ENCODE data around the gene ANAPC2.
A peak's percentile ranks its signal among the peaks of the same experiment; 100 is the strongest.

ANAPC2 gene, protein sequence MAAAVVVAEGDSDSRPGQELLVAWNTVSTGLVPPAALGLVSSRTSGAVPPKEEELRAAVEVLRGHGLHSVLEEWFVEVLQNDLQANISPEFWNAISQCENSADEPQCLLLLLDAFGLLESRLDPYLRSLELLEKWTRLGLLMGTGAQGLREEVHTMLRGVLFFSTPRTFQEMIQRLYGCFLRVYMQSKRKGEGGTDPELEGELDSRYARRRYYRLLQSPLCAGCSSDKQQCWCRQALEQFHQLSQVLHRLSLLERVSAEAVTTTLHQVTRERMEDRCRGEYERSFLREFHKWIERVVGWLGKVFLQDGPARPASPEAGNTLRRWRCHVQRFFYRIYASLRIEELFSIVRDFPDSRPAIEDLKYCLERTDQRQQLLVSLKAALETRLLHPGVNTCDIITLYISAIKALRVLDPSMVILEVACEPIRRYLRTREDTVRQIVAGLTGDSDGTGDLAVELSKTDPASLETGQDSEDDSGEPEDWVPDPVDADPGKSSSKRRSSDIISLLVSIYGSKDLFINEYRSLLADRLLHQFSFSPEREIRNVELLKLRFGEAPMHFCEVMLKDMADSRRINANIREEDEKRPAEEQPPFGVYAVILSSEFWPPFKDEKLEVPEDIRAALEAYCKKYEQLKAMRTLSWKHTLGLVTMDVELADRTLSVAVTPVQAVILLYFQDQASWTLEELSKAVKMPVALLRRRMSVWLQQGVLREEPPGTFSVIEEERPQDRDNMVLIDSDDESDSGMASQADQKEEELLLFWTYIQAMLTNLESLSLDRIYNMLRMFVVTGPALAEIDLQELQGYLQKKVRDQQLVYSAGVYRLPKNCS

DNA sequence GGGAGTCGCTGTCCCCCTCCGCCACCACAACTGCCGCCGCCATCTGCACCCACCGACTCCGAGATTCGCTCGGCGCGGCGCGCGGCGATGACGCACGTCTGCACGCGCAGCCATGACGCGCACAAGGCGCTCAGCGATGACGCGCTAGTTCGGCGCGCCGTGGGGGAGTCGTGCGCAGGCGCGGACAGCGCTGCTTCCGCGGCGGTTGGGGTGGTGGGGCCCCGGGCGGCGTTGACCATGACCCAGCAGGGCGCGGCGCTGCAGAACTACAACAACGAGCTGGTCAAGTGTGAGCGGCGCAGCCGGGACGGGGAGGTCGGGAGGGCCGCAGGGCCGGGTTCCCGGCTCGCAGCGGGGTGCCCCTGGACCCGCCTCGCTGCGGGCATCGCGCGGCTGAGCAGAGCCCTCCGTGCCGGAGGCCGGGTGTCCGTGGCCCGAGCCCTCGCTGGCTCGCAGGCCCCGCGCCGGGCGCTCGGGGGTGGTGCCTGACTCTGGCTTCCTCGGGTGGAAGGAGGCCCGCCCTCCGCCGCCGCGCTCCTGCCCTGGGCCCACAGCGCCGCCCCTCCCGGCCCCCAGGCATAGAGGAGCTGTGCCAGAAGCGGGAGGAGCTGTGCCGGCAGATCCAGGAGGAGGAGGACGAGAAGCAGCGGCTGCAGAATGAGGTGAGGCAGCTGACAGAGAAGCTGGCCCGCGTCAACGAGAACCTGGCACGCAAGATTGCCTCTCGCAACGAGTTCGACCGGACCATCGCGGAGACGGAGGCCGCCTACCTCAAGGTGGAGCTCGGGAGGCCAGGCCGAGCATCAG is at the start of gene ANAPC2, which contains the start of gene SSNA1:
TSS of gene ANAPC2 (minus strand) at position 71 of the 807 bp plus-strand sequence. CDS start at position 43, 28 bp downstream.
TSS of gene SSNA1 (plus strand) at position 187 of the 807 bp plus-strand sequence. CDS start at position 238, 51 bp downstream.
- DNase-seq (ENCODE audit: low spot score), result peak; percentile 88

DNA sequence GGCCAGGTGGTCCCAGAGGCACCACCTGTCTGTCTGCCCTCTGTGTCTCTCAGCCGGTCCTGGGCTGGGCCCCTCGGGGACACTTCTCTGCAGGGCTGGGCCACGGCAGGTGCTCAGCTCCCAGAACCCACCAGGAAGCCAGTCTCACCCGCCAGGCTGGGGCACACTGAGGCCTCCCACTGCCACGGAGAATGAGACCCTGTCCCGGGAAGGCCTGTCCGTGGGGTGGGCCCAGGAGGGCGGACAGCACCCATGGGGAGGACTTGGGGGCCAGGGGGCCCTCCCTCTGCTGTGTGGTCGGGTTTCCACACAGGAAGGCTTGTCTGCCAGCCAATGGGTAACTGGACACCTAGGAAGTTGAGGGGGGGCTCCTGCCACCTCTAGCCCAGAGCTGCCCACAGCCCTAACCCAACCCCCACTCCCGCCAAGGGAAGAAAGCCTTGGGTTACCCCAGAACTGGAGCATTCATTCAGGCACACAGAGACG is 48.6 kb upstream of the ANAPC2 start:
- no peak for DNase-seq (ENCODE audit: low spot score)

DNA sequence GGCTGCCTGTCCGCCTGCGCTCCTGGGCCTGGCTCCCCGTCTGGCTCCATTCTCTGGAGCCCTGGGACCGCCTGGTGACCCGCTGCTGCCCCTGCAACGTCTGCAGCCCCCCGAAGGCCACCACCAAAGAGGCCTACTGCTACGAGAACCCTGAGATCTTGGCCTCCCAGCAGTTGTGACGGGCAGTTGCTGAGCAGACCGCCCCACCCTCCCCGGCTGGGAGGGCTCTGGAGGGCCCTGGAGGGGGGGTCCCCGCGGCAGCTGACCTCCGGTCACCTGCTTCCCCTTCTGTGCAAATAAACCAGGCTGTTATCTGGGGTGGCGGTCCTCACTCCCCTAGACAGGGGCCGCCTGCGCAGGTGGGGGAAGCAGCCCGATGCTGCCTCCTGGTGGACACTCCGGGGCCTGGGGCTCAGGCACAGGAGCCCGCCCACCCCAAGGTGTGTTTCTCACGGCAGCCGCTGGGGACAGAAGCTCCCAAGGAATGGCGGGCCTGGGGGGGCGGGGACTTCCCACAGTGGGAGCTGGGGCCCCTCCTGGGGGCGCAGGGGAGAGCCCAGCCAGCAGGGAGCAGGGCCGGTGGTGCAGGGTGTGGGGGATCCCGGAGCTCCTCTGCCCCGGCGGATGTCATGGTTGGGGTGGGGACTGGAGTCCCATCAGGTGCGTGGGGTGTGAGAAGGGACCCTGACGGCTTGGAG is 48.0 kb upstream of the ANAPC2 start:
- DNase-seq (ENCODE audit: low spot score), result peak; percentile 88

DNA sequence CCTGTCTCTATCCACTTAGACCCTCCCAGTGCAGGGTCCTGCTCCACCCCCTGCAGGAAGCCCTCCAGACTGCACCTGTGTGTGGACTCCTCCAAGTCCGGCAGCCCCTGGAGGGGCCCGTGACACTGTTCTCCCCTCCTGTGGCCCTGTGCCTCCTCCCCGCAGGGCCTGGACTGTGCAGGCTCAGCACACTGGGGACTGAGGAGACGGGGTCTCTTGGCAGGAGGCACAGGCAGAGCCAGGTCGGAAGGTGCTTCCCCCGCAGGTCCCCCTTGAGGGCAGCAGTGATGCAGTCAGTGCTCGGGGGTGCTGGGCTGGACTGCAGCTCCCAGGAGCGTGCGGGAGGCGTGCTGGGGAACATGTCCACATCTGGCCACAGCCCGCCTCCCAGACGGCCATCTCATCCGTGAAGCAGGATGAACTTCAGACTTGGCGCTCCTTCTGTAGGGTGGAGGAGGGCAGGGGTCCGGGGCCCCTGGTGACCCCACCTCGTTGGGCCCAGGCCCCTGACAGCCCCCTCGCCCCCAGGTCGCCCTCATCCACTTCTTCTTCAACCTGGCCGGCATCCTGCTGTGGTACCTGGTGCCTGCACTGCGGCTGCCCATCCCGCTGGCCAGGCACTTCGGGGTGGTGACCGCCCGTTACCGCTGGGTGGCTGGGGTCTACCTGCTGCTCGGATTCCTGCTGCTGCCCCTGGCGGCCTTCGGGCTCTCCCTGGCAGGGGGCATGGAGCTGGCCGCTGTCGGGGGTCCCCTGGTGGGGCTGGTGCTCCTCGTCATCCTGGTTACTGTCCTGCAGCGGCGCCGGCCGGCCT is 47.3 kb upstream of the ANAPC2 start:
- DNase-seq (ENCODE audit: low spot score), result no peak

DNA sequence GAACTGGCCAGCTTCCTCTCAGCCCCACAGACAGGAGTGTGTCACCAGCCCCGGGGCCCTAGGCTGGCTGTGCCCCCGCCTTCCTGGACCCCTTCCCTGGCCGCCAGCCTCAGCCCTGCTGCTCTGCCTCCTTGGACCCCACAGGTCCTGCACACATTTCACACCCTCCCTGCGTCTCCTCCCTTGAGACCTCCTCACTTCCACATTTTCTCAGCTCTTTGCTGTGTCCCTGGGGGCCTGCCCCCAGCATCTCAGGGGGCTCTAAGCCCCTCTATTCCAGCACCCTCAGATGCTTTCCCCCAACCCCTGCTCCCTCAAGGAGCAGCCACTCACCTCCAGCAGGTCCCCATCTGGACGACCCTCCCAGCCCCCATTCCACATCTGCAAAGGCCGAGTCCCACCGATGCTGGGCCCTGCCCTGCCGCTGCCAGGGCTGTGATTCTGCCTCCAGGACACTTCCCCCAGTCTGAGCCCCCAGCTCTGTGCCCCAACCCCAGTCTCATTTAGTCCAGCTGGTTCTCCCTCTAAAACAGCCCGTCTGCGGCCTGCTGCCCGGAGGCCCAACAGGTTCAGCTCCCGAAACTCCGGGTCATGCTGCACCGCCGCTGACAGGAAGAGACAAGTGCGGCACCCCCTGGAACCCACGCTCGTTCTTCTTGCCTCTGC is 46.5 kb upstream of the ANAPC2 start:
- no peak for DNase-seq (ENCODE audit: low spot score)

DNA sequence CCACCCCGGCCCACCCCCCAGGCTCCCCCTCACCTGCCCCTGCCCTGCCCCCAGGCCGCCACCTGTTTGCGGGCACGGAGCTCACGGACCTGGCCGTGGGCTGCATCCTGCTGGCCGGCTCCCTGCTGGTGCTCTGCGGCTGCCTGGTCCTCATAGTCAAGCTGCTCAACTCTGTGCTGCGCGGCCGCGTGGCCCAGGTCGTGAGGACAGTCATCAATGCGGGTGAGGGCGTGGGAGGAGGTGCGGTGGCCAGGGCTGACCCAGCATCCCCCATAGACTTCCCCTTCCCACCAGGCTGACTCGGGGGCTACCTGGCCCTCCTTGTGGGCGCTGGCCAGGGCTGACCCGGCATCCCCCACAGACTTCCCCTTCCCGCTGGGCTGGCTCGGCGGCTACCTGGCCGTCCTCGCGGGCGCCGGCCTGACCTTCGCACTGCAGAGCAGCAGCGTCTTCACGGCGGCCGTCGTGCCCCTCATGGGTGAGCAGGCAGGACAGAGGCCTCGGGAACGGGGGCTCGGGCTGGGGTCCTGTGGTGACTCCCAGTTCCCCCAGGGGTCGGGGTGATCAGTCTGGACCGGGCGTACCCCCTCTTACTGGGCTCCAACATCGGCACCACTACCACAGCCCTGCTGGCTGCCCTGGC is 45.8 kb upstream of the ANAPC2 start:
- no peak for DNase-seq (ENCODE audit: low spot score)

DNA sequence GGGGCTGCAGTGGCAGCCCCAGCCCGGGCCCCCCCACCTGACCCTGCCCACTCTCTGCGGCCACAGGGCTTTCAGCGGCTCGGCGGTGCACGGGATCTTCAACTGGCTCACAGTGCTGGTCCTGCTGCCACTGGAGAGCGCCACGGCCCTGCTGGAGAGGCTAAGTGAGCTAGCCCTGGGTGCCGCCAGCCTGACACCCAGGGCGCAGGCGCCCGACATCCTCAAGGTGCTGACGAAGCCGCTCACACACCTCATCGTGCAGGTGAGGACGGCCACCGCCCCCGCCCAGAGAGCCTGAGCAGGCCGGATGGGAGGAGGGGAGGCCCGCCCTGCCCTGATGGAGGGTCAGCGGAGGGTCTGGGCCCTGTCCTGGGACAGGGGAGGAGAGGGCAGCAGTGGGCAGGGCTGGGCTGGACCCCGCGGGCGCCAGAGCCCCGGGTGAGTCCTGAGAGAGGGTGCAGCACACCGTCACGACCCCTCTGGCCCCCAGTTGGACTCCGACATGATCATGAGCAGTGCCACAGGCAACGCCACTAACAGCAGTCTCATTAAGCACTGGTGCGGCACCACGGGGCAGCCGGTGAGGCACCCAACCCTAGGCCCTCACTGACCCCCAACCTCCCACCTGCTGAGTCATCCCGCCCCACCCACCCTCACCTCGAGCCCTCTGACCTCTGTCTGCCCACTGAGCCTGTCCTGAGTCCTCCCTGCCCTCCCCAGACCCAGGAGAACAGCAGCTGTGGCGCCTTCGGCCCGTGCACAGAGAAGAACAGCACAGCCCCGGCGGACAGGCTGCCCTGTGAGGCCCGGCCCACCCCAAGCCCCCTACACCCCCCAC is 45.0 kb upstream of the ANAPC2 start:
- DNase-seq (ENCODE audit: low spot score), result no peak

DNA sequence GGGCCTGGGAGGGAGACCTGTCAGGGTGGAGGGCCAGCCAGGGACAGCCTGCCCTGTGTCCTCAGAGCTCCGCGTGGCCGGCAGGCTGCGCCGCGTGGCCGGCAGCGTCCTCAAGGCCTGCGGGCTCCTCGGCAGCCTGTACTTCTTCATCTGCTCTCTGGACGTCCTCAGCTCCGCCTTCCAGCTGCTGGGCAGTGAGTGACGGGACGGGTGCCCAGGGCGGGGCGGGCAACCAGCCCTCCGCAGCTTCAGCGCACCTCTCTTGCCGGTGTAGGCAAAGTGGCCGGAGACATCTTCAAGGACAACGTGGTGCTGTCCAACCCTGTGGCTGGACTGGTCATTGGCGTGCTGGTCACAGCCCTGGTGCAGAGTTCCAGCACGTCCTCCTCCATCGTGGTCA is 44.1 kb upstream of the ANAPC2 start:
- no peak for DNase-seq (ENCODE audit: low spot score)

DNA sequence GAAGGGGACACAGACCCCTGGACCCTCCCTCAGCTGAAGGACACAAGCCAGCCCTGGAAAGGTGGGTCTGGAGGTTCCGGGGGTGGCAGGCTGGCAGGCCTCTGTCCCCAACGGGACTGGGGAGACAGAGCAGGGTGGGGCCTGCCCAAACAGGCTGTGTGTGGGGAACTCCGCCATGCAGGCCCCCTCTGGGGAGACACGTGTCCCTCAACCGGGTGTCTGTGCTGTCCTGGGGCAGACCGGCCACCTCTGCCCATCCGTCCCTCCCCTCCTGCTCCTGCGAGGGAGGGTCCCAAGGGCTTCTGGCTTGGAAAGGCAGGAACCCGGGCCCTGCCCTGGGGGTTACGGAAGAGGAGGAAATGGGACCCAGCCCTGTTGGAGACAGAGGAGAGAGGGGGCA is 43.7 kb upstream of the ANAPC2 start:
- DNase-seq (ENCODE audit: low spot score), result no peak

DNA sequence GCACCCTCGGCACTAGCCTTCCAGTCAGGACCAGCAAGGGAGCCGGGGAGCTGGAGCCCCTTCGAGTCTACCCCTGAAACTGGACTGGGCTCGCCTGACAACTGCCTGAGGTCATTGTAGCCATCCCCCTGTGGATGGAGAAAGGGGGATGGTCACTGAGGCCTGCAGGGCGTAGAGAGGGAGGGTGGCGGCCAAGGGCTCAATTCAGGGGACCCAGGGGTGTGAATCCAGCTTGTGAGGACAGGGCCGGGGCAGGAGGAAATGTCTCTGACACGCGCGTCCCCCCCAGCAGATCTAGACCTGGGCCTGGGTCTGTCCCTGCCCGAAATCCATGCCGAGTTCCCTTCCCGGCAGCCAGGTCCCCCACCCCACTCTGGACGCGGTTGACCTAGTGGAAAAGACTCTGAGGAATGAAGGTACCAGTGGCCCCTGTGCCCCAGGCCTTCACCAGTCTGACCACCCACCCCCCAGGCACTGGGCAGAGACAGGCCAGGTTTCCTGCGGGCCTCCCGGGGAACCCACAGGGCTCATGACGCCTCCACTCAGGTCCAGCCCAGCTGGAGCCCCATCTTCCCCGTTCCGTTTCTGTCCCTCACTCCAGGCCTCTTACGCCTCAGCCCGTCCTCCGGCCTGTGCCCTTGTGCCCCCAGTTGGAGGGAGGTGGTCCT is 43.1 kb upstream of the ANAPC2 start:
- no peak for DNase-seq (ENCODE audit: low spot score)

DNA sequence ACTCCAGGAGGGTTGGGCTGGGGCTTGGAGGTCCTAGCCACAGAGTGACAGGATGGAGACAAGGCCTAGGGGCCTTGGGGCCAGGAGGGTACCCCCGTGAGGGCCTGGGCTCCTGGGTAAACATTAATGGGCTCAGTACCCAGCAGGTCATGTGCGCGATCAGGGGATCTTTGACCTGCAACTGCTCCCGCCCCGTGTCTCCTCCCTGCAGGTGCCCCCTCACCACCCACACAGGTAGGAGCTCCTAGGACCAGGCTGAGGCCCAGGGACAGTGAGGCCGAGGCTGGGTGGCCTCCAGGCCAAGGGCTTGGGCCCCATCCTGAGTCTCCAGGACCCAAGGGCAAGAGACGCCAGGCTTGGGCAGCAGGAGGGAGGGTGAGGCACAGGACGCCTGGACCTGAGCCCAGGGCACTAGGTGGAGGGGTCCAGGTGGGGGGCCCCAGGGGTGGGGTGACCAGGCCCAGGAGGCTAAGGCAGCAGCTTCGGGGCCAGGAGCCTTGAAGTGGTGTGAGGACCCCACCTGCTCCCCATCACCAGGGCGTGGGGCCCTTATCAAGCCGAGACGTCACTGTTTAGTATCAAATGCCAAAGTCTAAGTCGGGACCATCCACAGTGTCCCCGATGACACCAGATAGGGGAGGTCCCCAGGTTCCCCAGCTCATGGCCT is 42.5 kb upstream of the ANAPC2 start, which contains the start of gene SLC34A3:
TSS of gene SLC34A3 (plus strand) at position 197 of the 667 bp plus-strand sequence. CDS start 802 bp downstream, outside the sequence.
- no peak for DNase-seq (ENCODE audit: low spot score)

DNA sequence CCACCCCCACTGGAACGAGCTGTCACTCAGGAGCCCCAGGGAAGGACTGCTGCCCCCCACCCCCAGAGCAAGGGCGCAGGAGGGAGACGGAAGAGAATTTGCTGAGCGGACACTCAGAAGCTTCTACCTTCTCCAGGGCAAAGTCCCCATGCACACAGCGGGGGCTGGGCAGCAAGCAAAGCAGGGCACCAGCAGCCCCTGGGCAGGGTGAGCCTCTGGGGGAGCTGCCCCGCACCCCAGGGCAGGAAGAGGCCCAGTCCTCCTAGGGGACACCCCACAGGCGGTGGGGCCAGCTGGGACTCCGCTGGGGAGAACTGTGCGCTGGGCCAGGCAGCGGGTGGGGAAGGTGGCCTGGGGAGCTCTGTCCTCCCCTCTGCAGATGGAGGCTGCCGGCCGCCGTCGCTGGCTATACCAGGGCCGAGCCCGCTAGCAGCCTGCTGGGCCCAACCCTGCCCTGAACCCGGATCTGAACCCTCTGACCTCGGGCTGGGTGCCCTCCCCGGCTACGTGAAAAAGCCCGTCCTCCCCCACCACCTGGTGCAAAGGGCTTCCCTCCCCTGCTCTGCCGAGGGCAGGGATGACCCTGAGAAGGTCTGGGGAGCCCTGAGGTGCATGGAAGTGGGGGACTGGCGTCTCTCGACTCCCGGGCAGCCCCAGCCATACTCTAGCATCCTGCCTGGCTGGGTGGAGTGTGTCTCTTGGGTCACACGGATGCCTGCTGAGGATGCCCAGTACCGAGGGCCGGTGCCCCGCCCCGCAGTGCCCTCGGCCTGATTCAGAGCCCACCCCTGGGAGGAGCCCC is 41.7 kb upstream of the ANAPC2 start:
- DNase-seq (ENCODE audit: low spot score), result no peak

DNA sequence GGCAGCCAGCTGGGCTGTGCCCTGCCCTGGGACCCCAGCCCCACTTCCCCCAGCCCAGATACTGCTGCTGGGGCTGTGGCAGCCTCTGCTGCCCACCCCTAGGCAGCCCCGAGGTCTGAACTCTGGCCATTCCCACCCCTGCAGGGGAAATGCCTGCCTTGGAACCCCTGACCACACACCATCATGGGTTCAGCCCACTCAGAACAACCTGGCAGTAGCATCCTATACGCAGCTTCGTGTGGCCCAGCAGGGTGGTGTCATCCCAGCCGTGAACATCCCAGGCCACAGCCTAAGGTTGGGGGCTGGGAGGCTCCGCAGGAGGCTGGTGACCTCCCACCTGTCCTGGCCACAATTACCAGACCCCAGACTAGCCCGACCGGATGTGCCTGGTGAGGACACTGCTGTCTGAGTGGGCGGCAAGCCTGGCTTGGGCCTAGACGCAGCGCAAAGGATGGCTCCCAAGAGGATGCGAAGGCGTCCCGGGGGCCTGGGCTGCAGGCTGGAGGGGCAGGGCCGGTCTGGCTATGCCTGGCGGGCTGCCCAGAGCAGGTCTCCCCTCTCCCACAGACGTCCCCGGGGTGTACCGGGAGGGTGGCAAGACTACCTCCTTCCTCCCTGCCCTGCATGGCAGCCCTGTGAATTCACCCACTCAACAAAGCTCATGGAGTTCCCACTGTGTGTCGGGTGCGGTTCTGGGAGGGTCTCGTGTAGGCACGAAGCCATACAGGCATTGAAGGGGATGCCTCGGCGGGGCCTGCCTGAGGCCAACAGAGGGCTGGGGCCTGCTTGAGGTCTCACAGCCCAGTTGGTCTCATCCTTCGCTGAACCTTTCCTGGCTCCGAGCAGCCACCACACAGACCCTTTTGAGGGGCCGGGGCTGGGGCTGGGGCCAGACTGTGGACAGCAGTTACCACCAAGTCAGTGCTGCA is 40.9 kb upstream of the ANAPC2 start:
- DNase-seq (ENCODE audit: low spot score), result no peak

DNA sequence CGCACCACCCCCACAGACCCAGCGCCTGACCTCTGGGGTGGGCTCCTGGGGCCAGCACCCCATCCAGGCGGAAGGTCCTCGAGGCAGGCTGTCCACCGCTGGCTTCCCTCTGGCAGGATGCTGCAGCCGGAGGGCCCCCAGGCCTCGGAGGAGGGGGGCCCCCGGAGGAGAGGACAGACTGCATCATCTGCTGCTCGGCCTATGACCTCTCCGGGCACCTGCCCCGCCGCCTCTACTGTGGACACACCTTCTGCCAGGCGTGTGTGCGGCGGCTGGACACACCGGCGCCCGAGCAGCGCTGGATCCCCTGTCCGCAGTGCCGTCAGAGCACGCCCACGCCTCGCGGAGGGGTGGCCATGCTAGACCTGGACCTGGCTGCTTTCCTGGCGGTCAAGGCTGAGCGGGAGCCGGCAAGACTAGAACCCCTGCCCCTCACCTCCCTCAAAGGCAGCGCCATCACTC is 40.2 kb upstream of the ANAPC2 start:
- no peak for DNase-seq (ENCODE audit: low spot score)

DNA sequence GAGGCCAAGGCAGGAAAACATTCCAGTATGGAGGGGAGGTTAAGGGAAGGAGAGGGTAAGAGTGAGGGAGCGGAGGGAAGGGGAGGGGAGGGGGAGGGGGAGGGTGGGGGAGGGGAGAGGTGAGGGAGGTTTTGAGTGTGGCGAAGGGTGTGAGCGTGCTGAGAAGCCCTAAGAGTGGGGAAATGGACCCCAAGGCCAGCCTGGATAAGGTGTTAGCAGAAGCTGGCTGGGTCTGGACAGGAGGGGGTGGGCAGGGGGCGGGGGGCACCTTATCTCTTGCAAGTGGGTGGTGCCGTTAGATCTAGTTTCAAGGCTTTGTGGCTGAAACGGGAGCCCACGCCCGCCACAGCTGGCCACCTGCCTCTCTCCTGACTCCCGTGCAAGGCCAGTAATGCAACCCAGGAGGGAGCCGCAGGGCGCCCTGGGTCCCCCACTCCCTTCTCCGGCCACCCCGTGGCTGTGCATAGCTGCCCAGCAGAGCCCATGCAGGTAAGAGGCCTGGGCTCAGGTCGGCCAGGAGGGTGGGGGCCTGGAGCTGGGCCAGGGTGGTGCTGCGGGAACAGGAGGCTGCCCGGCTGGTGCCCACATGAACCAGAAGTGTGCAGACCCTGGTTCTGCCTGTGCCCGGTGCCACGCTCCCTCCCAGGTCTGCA is 39.6 kb upstream of the ANAPC2 start:
- DNase-seq (ENCODE audit: low spot score), result no peak
